GM19468 (cell line): ENCODE measurements around the gene MRPS5.

Experiments
- ATAC-seq: cut with Tn5 transposase; IDR thresholded peaks from one replicate; pipeline ENCODE4 v1.9.1; 2021; ENCODE audit warnings: mild to moderate bottlenecking, moderate library complexity, moderate number of reproducible peaks; ENCODE audit not compliant: unreplicated experiment; ENCODE audit errors: extremely low read depth

Gene MRPS5

DNA sequence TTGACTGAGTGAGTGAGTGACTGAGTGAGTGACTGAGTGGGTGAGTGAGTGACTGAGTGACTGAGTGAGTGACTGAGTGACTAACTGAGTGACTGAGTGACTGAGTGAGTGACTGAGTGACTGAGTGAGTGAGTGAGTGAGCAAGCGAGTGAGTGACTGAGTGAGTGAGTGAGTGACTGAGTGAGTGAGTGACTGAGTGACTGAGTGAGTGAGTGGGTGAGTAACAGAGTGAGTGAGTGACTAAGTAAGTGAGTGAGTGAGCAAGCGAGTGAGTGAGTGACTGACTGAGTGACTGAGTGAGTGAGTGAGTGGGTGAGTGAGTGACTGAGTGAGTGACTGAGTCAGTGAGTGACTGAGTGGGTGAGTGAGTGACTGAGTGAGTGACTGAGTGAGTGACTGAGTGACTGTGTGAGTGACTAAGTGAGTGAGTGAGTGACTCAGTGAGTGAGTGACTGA lies 84.2 kb downstream of the MRPS5 start:
- ATAC-seq: no peak

DNA sequence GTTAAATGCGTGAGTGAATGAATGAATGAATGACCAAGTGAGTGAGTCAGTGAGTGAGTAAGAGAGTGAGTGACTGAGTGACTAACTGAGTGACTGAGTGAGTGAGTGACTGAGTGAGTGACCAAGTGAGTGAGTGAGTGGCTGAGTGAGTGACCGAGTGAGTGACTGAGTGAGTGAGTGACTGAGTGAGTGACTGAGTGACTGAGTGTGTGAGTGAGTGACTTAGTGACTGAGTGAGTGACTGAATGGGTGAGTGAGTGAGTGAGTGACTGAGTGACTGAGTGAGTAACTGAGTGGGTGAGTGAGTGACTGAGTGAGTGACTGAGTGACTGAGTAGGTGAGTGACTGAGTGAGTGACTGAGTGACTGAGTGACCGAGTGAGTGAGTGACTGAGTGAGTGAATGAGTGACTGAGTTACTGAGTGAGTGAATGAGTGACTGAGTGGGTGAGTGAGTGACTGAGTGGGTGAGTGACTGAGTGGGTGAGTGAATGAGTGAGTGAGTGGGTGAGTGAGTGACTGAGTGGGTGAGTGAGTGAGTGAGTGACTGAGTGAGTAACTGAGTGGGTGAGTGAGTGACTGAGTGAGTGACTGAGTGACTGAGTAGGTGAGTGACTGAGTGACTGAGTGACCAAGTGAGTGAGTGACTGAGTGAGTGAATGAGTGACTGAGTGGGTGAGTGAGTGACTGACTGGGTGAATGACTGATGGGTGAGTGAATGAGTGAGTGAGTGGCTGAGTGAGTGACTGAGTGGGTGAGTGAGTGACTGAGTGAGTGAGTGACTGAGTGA lies 84.8 kb downstream of the MRPS5 start:
- ATAC-seq: no peak
